Astrocyte of the hippocampus (primary cell): ENCODE data around the gene COBLL1.

ENCODE experiments used
- DNase-seq: peaks from one replicate; pipeline ENCODE4 v3.0.0; 2011; ENCODE audit warnings: low read depth, low spot score

The COBLL1 gene

DNA sequence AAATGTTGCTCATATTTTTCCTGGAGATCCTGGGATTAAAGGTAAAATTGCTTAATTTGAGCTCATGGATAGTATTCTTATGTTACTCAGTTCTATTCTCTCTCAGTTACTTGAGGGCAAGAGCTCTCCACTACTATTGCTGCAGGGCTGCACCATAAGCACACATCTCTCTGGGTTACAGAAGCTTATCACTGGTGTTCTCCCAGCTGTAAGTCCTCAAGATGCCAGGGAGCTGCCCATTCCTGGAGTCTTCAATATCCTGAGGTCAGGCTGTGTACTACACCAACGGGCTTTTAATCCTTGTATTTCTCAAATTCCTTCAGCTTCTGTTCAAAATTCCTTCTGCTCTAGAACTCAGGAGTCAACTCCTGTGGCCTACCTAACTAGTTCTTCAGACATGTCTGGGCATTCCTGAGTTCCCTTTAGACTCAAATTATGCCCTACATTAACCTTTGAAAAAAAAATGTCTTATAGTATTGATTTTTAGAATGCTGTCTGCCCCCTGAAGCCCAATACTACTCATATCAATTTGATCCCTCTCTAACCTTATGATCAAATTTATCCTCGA is 17.7 kb upstream of the COBLL1 start:
- no peak for DNase-seq

DNA sequence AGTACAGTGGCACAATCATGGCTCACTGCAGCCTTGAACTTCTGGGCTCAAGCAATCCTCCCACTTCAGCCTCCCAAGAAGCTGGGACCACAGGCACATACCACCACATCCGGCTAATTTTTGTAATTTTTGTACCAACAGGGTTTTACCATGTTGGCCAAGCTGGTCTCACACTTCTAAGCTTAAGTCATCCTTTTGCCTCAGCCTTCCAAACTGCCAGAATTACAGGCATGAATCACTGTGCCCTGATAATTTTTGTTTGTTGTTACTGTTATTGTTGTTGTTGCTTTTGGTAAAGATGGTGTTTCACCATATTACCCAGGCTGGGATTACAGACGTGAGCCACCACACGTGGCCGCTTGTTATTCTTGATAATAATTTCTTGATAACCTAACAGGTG is 10.5 kb upstream of the COBLL1 start:
- no peak for DNase-seq

- DNase-seq: no peak
Measured at GRCh38 chr2:164850235-164850634, 8.6 kb upstream of the COBLL1 start.

DNA sequence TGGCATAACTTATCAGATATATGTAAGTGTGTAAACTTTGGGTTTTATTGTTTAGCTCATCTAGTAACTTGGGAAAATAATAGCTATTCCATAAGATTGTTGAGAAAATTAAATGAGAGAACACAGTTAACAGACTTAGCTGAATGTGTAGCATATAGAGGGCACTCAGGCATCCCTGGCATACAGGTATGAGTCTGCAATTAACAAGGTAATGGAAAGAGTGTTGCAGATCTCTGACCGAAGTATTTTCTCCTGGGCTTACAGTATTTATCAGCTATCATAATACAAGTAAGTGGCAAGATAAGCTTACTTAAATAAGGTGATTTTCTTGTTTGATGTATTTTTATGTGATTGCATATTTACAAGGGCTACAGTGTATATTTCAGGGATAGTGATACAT is 7.9 kb upstream of the COBLL1 start:
- DNase-seq: no peak

DNA sequence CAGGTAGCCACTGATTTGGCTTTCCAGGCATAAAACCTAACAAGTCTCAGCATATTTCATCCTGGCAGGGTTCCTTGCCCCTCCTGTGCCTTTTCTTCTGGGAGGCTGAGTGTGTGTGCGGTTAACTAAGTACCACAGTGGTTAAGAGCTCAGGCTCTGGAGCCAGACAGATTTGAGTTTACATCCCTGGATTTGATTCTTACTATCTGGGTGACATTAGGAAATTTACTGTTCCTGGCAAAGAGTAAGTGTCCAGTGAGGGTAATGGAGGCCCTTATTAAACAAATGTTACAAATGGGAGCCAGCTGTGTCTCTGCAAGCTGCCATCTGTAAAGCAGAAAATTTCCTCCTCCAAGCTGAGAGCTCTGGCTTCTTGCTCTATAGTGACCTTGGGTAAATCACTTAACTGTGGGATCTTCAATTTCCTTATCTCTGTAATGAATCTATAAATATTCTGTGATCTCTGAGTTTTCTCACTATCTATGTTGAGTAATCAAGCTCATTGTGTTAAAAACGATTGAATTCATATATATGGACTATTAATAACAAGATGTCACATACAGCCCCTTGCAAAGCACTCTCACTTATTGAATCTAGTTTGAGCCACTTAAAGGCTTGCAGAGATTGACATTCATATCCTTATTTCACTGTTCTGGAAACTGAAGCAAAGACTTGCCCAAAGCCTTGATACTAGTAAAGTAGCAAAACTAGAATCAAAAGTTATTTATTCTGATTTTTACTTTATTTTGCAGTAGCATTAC is 6.5 kb upstream of the COBLL1 start:
- DNase-seq: peak; percentile 49

- no peak for DNase-seq
Measured at GRCh38 chr2:164847291-164847690, 5.7 kb upstream of the COBLL1 start.

DNA sequence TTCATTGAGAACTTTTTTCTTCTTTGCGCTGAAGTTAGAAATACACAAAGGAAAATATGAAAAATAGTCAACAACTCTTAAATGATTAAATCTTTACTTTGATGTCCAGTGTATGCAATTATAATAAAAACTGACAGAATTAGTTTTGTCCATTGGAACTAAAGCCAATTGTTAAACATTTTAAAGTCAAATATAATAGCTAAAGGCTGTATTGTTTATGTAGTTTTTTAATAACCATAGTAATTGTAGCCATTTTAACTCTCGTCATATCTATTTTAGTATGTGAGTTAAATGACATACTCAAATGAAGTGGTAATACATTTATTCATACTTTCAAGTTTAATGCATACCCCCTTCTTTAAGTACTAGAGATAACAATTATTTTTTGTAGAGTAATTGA is 4.7 kb upstream of the COBLL1 start:
- DNase-seq: no peak

- no peak for DNase-seq
Measured at GRCh38 chr2:164843346-164843911, 1.8 kb upstream of the COBLL1 start.

DNA sequence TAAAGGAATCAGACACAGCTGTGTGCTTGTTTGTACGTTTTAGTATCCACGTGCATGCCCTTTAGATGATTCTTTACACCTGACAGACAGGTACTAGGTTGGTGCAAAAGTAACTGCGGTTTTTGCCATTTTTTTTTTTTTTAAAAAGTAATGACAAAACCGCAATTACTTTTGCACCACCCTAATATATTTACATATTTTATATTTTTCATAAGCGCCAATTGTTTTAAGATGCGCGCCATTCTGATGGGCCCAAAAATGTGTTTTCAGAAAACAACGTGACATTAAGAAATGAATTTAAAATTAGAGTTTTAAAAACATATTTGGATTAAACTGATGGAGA is 972 bp upstream of the COBLL1 start:
- DNase-seq: no peak

DNA sequence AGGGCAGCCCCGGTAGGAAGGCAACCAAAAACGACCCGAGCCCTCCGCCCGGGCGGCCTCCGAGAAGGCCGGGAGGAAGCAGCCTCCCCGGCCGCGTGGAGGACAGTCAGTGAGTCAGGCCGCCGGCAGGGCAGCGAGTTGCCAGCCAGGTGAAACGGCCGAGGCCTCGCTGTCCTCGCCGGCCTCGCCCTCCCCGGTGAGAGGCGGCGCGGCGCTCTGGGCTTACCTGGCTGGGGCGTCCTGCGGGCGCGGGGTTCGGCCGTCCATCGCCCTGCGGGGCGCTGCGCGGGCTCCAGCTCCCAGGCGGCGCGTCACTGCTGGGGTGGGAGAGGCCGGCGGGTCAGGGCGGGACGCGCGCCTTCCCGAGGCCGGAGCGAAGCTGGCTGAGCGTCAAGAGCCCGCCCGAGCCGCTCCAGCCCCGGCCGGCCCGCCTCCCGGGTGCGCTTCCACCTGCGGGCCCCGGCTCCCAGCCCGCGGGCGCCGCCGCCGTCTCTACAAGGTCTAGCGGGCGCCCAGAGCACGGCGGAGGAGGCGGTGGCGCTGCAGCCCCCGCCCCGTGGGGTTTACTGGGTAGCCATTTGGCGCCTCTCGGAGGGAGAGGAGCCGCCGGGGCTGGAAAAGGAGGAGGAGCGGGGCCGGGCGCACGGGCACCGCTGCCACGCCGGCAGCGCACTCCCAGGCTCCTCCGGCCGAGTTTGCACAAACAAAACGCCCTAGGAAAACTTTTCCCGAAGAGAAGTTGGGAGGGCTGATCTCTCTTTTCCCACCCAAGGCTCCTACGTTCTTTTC is 499 bp downstream of the COBLL1 start:
- peak; percentile 90 for DNase-seq

- DNase-seq: peak; percentile 33
Measured at GRCh38 chr2:164840458-164840929, 1.1 kb downstream of the COBLL1 start.

DNA sequence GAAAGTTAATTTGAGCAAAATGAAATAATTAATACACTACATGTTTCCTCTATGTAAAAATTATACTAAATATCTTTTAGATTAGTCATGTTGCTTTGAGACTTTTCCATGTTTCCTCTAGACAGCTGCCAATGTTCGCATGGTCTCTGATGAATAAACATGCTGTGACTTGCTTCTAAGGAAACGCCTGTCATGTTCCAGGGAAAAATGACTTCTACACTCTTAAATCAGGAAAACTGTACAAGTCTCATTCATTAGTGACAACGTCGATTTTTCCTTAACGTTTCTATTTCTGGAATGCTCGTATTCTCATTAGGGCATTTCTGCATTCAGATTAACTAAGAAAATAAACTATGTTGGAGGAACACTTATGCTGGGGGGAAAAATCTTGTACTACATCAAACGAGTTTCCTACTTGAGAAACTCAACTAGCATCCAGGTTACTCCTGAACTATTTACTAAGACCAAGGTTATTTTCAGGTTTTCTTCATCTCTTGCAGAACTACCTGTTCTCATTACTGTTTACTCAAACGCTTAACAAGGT is 1.6 kb downstream of the COBLL1 start:
- DNase-seq: peak; percentile 47

- no peak for DNase-seq
Measured at GRCh38 chr2:164837807-164838206, 3.8 kb downstream of the COBLL1 start.

- no peak for DNase-seq
Measured at GRCh38 chr2:164836907-164837306, 4.7 kb downstream of the COBLL1 start.

- no peak for DNase-seq
Measured at GRCh38 chr2:164835302-164835701, 6.3 kb downstream of the COBLL1 start.

GRCh38 chr2:164831887-164832286 is 9.7 kb downstream of the COBLL1 start:
- DNase-seq: no peak

- DNase-seq: no peak
Measured at GRCh38 chr2:164831180-164831579, 10.4 kb downstream of the COBLL1 start.

GRCh38 chr2:164826293-164827243 is 15.1 kb downstream of the COBLL1 start:
- DNase-seq: peak; percentile 44

- DNase-seq: no peak
Measured at GRCh38 chr2:164824872-164825271, 16.8 kb downstream of the COBLL1 start.

GRCh38 chr2:164823126-164823525 is 18.5 kb downstream of the COBLL1 start:
- no peak for DNase-seq

GRCh38 chr2:164821338-164821737 is 20.3 kb downstream of the COBLL1 start:
- no peak for DNase-seq
